ENCODE measurements around the gene MUC4.

DNA sequence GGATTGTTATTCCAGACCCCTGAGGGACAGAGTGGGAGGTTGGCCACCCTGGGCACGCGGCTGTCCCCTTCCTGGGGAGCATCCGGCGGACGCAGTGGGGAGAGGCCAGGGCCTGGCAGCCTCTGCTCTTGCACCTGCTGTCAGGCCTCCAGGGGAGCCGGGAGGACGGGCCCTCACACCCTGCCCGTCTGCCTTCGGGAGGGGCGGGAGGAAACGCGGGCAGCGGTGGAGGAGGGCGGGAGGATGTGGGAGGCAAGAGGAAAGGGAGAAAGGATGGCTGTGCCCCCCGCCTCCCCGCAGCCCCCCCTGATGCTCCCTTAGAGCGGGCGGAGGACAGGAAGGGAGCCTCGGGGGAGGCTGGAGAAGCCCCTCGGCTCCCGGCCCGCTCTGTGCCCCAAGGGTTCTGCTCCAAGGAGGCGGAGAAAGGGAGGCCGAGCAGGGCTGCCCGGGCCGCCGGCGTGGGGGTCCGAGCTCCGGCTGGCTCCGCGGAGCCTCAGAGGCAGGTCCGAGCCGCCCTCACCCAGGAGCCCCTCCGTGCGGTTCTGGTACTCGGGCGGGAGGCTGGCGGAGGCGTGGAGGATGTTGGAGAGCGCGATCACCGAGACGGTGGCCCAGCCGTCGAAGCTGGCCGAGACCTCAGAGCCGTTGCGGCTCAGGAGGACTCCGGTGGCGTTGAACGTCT is 50.0 kb downstream of the MUC4 start:
- TF ChIP-seq EZH2phosphoT487 (IDR thresholded peaks at IDR 0.05; ENCODE audit: borderline replicate concordance, low read length) = no peak
- TF ChIP-seq, protein P1, sequence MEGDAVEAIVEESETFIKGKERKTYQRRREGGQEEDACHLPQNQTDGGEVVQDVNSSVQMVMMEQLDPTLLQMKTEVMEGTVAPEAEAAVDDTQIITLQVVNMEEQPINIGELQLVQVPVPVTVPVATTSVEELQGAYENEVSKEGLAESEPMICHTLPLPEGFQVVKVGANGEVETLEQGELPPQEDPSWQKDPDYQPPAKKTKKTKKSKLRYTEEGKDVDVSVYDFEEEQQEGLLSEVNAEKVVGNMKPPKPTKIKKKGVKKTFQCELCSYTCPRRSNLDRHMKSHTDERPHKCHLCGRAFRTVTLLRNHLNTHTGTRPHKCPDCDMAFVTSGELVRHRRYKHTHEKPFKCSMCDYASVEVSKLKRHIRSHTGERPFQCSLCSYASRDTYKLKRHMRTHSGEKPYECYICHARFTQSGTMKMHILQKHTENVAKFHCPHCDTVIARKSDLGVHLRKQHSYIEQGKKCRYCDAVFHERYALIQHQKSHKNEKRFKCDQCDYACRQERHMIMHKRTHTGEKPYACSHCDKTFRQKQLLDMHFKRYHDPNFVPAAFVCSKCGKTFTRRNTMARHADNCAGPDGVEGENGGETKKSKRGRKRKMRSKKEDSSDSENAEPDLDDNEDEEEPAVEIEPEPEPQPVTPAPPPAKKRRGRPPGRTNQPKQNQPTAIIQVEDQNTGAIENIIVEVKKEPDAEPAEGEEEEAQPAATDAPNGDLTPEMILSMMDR (IDR thresholded peaks at IDR 0.05; ENCODE audit: low read depth, low read length, poor library complexity, severe bottlenecking) = no peak
